Posterior cingulate gyrus (tissue), 11 donors: Measurements from ENCODE around the gene PRIM1.

Experiments
- DNase-seq, 10 donors: peaks; one replicate each; pipeline versions ENCODE4 v3.0.0 to v3.0.0-alpha.2; 2020 to 2021; ENCODE audit warnings: mixed read lengths in 3 of 10
- intact Hi-C: fragments of 100-400 bp; cut with DNase I; formaldehyde crosslinking; loops from one replicate; pipeline ENCODE4 v1.15.1; 2023

The PRIM1 gene

GRCh38 chr12:56684745-56685359 lies 67.3 kb downstream of the PRIM1 start:
- intact Hi-C loops, result no loop called here

DNA sequence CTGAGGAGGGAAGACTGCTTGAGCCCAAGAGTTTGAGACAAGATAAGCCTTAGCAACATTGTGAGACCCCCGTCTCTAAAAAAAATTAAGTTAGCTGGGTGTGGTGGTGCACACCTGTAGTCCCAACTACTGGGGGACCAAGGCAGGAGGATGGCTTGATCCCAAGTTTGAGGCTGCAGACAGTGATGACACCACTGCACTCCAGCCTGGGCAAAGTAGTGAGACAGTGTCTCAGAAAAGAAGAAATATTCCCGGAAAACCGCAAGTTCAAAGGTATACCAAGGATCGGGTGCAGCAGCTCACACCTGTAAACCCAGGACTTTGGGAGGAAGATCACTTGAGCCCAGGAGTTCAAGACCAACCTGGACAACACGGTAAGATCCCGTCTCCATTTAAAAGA lies 69.8 kb downstream of the PRIM1 start:
- DNase-seq, result no peak
- intact Hi-C loops, result no loop called here

More at GRCh38 chr12:56684745-56685359, 67.3 kb downstream of the PRIM1 start:
- DNase-seq, result peak in 1 of 10 donors; percentile 37
